ENCODE data around the gene CTSK.
"Not testable (repeated sequence)": the region's sequence is repeated elsewhere in the genome, so short reads cannot be mapped to it uniquely, and the experiment has no call there.

Gene CTSK

GRCh38 chr1:150807249-150808023, 624 bp downstream of the CTSK start:
- no peak for DNase-seq (ENCODE audit: low read depth in 1 of 2, low spot score in 1 of 2)

- DNase-seq (ENCODE audit: low read depth in 1 of 2, low spot score in 1 of 2): no peak
Observed at GRCh38 chr1:150805899-150806298, 2.2 kb downstream of the CTSK start.

- no peak for DNase-seq (ENCODE audit: low read depth in 1 of 2, low spot score in 1 of 2)
Observed at GRCh38 chr1:150804671-150805070, 3.4 kb downstream of the CTSK start.

GRCh38 chr1:150799089-150799488, 9.0 kb downstream of the CTSK start:
- DNase-seq (ENCODE audit: low read depth in 1 of 2, low spot score in 1 of 2): no peak

GRCh38 chr1:150798525-150798924, 9.5 kb downstream of the CTSK start:
- DNase-seq (ENCODE audit: low read depth in 1 of 2, low spot score in 1 of 2): no peak

- no peak for DNase-seq (ENCODE audit: low read depth in 1 of 2, low spot score in 1 of 2)
Observed at GRCh38 chr1:150796374-150796773, 11.7 kb downstream of the CTSK start.

- DNase-seq (ENCODE audit: low read depth in 1 of 2, low spot score in 1 of 2): not testable (repeated sequence)
Observed at GRCh38 chr1:150793778-150794177, 14.3 kb downstream of the CTSK start.

- no peak for DNase-seq (ENCODE audit: low read depth in 1 of 2, low spot score in 1 of 2)
Observed at GRCh38 chr1:150793221-150793620, 14.8 kb downstream of the CTSK start.

GRCh38 chr1:150791585-150791984, 16.5 kb downstream of the CTSK start:
- no peak for DNase-seq (ENCODE audit: low read depth in 1 of 2, low spot score in 1 of 2)

- DNase-seq (ENCODE audit: low read depth in 1 of 2, low spot score in 1 of 2): no peak
Observed at GRCh38 chr1:150789396-150789795, 18.7 kb downstream of the CTSK start.

- no peak for DNase-seq (ENCODE audit: low read depth in 1 of 2, low spot score in 1 of 2)
Observed at GRCh38 chr1:150788946-150789345, 19.1 kb downstream of the CTSK start.

- no peak for DNase-seq (ENCODE audit: low read depth in 1 of 2, low spot score in 1 of 2)
Observed at GRCh38 chr1:150787455-150787854, 20.6 kb downstream of the CTSK start.

- no peak for DNase-seq (ENCODE audit: low read depth in 1 of 2, low spot score in 1 of 2)
Observed at GRCh38 chr1:150780510-150780909, 27.6 kb downstream of the CTSK start.

GRCh38 chr1:150778409-150778808, 29.7 kb downstream of the CTSK start:
- no peak for DNase-seq (ENCODE audit: low read depth in 1 of 2, low spot score in 1 of 2)

GRCh38 chr1:150777544-150777943, 30.5 kb downstream of the CTSK start:
- no peak for DNase-seq (ENCODE audit: low read depth in 1 of 2, low spot score in 1 of 2)

- DNase-seq (ENCODE audit: low read depth in 1 of 2, low spot score in 1 of 2): not testable (repeated sequence)
Observed at GRCh38 chr1:150775931-150776505, 32.0 kb downstream of the CTSK start.

GRCh38 chr1:150775276-150775675, 32.8 kb downstream of the CTSK start:
- no peak for DNase-seq (ENCODE audit: low read depth in 1 of 2, low spot score in 1 of 2)

- no peak for DNase-seq (ENCODE audit: low read depth in 1 of 2, low spot score in 1 of 2)
Observed at GRCh38 chr1:150772326-150772725, 35.7 kb downstream of the CTSK start.

GRCh38 chr1:150767704-150768103, 40.4 kb downstream of the CTSK start:
- DNase-seq (ENCODE audit: low read depth in 1 of 2, low spot score in 1 of 2): not testable (repeated sequence)

GRCh38 chr1:150765977-150766301, 42.1 kb downstream of the CTSK start:
- not testable (repeated sequence) for DNase-seq (ENCODE audit: low read depth in 1 of 2, low spot score in 1 of 2)

GRCh38 chr1:150765296-150765976, 42.6 kb downstream of the CTSK start, which contains the start of gene CTSS:
TSS of gene CTSS (minus strand) at chr1:150765778. CDS start at chr1:150764763, 1,015 bp downstream.
- DNase-seq (ENCODE audit: low read depth in 1 of 2, low spot score in 1 of 2): no peak

GRCh38 chr1:150764617-150765101, 43.4 kb downstream of the CTSK start:
- no peak for DNase-seq (ENCODE audit: low read depth in 1 of 2, low spot score in 1 of 2)
